ENCODE data around the gene ANKRD40.
"Not testable (repeated sequence)": the region's sequence is repeated elsewhere in the genome, so short reads cannot be mapped to it uniquely, and the experiment has no call there.

DNA sequence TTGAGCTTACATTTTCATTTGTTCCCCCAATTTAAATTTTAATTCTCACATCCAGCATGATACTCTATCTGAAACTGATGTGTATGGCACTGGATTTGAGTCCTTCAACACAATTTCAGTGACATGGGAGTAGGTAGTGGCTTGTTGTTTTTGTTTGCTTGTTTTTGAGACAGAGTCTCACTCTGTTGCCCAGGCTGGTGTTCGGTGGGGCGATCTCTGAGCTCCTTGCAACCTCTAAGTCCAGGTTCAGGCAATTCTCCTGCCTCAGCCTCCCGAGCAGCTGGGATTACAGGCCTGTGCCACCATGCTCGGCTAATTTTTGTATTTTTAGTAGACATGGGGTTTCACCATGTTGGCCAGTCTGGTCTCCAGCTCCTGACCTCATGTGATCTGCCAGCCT lies 1.3 kb upstream of the ANKRD40 start:
- TF ChIP-seq CTCF (conservative IDR thresholded peaks at IDR 0.05); EZH2 (IDR thresholded peaks at IDR 0.05; ENCODE audit: low read depth): not testable (repeated sequence)

Measured in PC-9 (cell line).